GM18511 (cell line): Measurements from ENCODE around the gene KCNMA1.

ENCODE experiments used
- ATAC-seq: cut with Tn5 transposase; IDR thresholded peaks from one replicate; pipeline ENCODE4 v1.9.1; 2021; ENCODE audit warnings: mild to moderate bottlenecking, moderate library complexity; ENCODE audit not compliant: unreplicated experiment

KCNMA1 gene

GRCh38 chr10:77494756-77495541, 142.7 kb downstream of the KCNMA1 start:
- no peak for ATAC-seq

- no peak for ATAC-seq
These were observed 143.3 kb downstream of the KCNMA1 start for GRCh38 chr10:77494327-77494726.

DNA sequence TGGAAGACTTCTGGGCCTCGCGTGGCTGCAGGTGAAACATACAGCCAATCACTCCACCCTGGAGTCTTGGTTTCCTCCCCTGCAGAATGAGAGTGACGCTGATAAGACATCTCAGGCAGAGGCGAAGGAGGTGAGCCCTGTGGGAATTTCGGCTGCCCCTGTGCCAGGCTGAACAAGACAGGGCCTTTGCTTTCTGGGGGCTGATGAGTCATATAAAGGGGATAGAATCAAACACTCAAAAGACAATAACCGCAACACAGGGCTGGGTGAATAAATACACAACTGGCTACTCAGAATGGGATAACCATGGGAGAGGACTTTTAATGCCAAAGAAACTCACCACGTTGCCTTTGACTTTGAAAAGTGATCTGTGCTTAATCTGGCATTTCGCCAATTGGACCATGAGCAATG, 143.8 kb downstream of the KCNMA1 start:
- no peak for ATAC-seq

- no peak for ATAC-seq
These were observed 144.3 kb downstream of the KCNMA1 start for GRCh38 chr10:77493239-77493806.

- no peak for ATAC-seq
These were observed 145.1 kb downstream of the KCNMA1 start for GRCh38 chr10:77492368-77492994.

DNA sequence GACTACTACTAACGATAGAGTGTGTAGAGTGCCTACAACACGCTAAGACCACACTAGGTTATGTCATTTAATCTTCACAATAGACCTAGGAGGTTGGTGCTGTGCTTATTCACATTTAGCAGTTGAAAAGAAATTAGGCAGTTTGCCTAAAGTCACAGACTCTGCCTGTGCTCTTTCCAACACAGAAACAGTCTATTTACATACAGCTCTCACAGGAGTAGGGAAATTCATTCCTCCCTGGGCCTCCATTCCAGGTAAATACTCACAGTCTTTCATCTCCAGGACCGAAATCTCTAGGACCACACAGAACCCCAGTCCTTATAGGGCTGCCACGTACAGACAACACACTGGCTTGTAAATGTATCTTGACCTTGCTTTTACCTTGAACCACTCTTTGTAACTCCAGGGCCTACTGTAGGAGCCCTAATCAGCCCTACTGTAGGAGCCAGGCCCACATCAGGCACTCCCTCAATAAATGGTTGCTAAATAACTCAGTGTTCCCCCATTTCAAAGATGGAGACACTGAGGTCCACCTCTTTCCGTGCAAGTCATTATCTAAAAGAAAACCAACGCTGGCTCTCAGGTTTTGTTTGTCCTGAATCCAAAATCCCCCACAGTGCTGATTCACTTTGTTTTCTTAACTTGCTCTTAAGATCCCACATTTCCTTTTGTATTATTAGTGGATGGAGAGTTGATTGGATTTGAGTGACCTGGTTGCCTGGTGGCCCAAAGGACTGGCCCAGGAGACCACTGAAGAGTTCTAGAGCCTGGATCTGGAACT, 146.9 kb downstream of the KCNMA1 start:
- no peak for ATAC-seq

DNA sequence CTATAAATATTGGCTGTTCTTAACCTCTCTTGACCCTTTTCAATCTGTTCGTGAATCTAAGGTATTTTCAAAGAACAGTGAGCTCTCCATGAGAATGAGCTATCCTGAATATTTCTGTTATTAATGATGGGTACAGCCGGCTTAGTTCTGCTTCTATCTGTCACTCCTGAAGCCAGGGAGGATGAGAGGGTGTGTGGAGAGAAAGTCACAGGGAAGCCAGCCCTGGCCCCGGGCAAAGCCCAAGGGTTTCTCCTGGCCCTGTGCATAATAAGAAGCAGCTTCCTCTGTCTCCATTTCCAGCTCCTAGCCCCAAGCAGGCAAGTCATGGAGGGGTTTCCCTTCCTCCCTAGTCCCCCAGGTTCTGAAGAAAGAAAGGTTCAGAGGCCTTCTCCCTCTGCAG, 151.1 kb downstream of the KCNMA1 start:
- no peak for ATAC-seq

DNA sequence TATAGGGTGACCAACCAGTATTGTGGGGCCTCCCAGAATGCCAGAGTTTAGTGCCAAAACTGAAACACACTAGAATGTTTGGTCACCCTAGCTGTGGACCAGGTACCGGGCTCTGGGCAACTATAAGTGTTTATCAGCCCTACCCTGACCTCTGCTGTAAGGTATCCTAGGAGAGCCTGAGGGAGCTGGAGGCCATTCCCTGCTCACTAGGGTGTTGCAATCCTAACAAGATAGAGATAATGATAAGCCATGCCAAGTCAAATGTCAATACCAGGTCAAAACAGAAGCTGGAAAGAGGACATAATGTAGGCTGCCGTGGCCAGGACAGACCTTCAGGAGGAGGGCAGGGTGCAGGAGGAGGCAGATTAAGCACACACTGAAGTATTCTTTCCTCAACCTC, 151.8 kb downstream of the KCNMA1 start:
- no peak for ATAC-seq

DNA sequence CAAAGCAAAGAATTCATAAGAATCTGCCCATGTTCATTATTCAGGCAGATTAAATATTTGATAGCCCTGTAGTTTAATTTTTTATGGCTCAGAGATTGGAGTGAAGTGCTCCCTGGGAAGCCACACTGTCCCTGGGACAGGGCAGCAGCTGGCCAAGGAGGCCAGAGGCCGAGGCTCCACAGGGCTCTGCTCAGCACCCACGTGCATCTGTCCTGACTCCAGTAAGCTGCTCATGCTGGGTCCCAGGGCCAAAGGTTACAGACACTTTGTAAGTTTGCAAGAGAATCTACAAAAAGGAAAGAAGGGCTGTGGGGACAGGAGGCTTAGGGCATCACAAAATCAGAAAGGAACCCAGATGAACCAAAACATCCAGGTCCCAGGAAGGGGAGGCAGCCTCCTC, 155.5 kb downstream of the KCNMA1 start:
- no peak for ATAC-seq

- no peak for ATAC-seq
These were observed 158.0 kb downstream of the KCNMA1 start for GRCh38 chr10:77479586-77479985.

DNA sequence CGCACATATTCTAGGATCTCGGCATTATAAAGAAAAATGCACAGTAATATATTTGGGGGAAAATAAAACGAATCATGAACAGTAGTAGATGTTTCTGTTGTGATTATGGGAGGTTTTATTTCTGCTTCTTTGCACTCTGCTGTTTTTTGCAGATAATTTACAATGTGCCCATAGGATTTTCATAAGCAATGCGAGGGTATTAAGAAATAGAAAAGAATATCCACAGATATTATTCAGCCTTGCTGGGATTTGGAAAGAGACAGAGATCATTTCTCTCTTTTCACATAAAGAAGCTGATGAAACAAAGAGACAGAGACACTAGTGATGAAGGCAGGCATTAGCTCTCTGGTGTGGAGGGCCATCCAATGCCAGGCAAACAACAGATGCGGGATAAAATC, 158.6 kb downstream of the KCNMA1 start:
- no peak for ATAC-seq

DNA sequence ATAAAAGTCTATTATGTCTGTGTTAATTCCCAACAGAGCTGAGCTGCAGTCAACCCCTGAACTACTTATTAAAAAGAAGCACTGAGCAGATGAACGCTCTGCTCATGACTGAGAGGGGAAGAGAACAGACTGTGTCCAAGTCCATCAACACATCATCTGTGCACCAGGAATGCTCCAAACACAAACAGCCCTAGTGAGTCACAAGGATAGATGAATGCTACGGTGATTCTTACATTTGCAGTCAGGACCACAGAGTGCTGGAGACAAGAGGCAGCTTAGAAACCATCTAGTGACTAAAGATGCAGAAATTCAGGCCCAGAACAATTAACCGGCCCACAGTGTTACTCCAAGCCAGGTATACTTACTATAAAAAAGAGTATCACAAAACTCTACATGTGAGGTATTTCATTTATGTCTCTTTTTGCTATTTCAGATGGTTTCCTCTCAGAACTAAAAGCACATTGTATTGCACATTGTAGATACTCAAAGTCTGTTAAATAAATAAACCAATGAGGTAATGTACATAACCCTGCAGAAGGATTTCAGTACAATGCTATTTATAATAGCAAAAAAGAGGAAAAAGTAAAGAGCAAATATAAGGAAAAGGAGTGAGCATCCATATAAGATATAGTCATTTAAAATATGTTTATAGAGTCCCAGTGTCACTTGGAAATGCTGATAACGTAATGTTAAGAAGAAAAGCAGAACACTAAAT, 159.2 kb downstream of the KCNMA1 start:
- no peak for ATAC-seq

DNA sequence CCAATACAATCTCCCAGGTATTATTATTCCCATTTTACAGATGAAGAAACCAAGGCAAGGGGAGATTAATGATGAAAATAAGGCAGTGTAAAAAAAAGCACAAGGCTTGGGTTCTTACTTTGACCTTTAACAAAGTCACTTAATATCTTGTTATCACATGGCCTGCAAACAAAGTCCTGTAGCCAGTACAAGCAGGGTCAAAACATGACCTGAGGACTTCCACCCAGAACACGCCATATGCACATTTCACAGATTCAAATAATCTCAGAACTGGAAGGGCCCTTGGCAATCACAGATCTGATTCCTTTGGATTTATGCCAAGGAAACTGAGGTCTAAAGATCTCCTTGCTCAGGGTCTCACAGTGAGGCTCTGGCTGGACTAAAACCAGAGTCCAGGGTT, 162.1 kb downstream of the KCNMA1 start:
- ATAC-seq, result no peak

GRCh38 chr10:77474939-77475338, 162.7 kb downstream of the KCNMA1 start:
- no peak for ATAC-seq

GRCh38 chr10:77474386-77474785, 163.2 kb downstream of the KCNMA1 start:
- no peak for ATAC-seq

DNA sequence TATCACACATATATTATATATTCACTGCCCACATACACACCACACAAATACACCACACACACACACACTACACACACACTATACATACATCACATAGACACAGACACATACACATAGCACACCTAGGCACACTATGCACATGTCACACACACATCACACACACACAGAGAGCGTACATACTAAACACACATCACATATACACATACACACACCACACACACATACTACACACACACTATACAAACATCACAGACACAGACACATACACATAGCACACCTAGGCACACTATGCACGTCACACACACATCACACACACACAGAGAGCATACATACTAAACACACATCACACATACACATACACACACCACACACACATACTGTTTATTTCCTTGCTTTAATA, 165.5 kb downstream of the KCNMA1 start:
- ATAC-seq, result no peak

- no peak for ATAC-seq
These were observed 166.5 kb downstream of the KCNMA1 start for GRCh38 chr10:77471069-77471536.

GRCh38 chr10:77467422-77467963, 170.1 kb downstream of the KCNMA1 start:
- no peak for ATAC-seq

- no peak for ATAC-seq
These were observed 173.5 kb downstream of the KCNMA1 start for GRCh38 chr10:77463967-77464745.

DNA sequence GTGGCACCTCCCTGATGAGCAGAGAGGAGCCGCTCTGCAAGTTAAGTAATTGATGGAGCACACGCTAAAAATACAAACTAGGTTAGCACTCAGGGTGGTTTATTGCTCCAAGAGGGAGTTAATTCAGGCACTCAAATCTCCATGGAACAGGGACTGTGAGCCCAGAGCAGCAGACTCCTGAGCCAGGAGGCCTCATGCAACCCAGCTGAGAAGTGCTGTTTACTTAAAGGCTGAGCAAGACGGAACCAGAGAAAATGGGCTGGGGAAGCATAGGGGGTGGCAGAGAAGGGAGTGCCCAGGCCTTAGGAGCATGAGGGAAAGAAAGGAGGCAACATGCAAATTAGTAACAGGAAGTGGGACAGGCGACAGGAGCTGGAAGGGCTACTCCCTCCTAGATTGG, 174.1 kb downstream of the KCNMA1 start:
- ATAC-seq, result no peak
